Measurements from ENCODE around the gene LSM4.

- TF ChIP-seq POLR2A (IDR thresholded peaks at IDR 0.05) (no peak), CTCF (IDR thresholded peaks at IDR 0.05) (no peak), EP300 (IDR thresholded peaks at IDR 0.05) (no peak)
Observed at GRCh38 chr19:18307271-18307681, 15.6 kb downstream of the LSM4 start.
